ENCODE data around the gene EPS8. TPM values are rescaled to one million over a fixed set of nuclear protein-coding genes. Genes with fewer than 3 reads are reported as not detected.
A peak's percentile ranks its signal among the peaks of the same experiment; 100 is the strongest.

The EPS8 gene
- total RNA-seq, 4 donors from 2014 or later = 54.4 to 120 (median 78.7) TPM

- peaks cover 11 to 67% (median 56%) of the 10 kb centered on the region in 4 donors for H3K4me1 ChIP-seq
- TF ChIP-seq EP300 (IDR thresholded peaks at IDR 0.05) = no peak
- TF ChIP-seq POLR2A (IDR thresholded peaks at IDR 0.05; ENCODE audit: low read depth) = no peak
- no peak for TF ChIP-seq POLR2AphosphoS5 (IDR thresholded peaks at IDR 0.05)
- TF ChIP-seq, protein P1, sequence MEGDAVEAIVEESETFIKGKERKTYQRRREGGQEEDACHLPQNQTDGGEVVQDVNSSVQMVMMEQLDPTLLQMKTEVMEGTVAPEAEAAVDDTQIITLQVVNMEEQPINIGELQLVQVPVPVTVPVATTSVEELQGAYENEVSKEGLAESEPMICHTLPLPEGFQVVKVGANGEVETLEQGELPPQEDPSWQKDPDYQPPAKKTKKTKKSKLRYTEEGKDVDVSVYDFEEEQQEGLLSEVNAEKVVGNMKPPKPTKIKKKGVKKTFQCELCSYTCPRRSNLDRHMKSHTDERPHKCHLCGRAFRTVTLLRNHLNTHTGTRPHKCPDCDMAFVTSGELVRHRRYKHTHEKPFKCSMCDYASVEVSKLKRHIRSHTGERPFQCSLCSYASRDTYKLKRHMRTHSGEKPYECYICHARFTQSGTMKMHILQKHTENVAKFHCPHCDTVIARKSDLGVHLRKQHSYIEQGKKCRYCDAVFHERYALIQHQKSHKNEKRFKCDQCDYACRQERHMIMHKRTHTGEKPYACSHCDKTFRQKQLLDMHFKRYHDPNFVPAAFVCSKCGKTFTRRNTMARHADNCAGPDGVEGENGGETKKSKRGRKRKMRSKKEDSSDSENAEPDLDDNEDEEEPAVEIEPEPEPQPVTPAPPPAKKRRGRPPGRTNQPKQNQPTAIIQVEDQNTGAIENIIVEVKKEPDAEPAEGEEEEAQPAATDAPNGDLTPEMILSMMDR (IDR thresholded peaks at IDR 0.05) = no peak
- WGBS = 56% methylated on average over 1 of the region's 1 CpG
- no peaks in the 10 kb centered on the region for H3K36me3 ChIP-seq
- no peak overlapping the region for H3K4me3 ChIP-seq
- intact Hi-C loops (cut with DNase I) = no loop called here
- no peak for DNase-seq (ENCODE audit: extremely low spot score)
- H3K27me3 ChIP-seq = no peaks in the 10 kb centered on the region
- H3K9me3 ChIP-seq = no peaks in the 10 kb centered on the region
- H3K27ac ChIP-seq (replicated peaks in 1 of 4) = peak overlapping the region; percentile 63 to 77 (median 73)
These were observed 88.0 kb downstream of the EPS8 start for GRCh38 chr12:15701206-15701605.

DNA sequence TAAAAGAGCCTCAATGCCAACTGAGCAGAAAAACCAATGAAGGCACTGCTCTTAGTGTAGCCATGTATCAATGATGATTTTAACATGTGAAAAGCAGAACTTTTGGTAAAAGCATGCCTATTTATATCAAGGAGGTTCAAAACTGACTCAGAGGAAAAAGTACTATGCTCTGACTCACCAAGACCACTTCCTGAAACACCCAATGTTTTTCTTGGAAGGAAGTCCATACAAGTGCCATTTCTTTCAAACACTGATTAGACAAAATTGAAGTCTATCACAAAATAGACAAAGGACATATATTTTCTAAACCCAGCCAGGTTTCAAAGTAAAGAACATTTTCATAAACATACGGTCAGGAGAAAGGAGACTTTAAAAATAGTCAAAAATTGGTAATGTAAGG is 88.6 kb downstream of the EPS8 start:
- Histone ChIP-seq H3K4me3 (no peak overlapping the region), H3K27me3 (no peaks in the 10 kb centered on the region), H3K4me1 (peaks cover 11 to 62% (median 56%) of the 10 kb centered on the region in 4 donors), H3K9me3 (no peaks in the 10 kb centered on the region), H3K27ac (replicated peaks in 1 of 4) (peak overlapping the region; percentile 63 to 77 (median 73)), H3K36me3 (no peaks in the 10 kb centered on the region)
- intact Hi-C loops (cut with DNase I) = no loop called here
- TF ChIP-seq POLR2AphosphoS5 (IDR thresholded peaks at IDR 0.05) (peak in 1 of 2 donors; percentile 50), EP300 (IDR thresholded peaks at IDR 0.05) (no peak)
- no peak for DNase-seq (ENCODE audit: extremely low spot score)
- 71% methylated on average over 1 of the region's 1 CpG for WGBS

DNA sequence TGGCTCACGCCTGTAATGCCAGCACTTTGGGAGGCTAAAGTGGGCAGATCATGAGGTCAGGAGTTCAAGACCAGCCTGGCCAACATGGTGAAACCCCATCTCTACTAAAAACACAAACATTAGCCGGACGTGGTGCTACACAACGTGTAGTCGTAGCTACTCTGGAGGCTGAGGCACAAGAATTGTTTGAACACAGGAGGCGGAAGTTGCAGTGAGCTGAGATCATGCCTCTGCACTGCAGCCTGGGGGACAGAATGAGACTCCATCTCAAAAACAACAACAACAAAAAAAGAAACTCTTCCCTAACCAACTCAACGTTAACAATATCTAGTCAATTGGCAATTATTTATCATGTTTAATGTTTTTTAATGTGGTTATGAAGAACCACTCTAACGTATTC is 89.3 kb downstream of the EPS8 start:
- WGBS = 85% methylated on average over 8 of the region's 8 CpGs
- H3K4me1 ChIP-seq = peaks cover 11 to 62% (median 56%) of the 10 kb centered on the region in 4 donors
- intact Hi-C loops (cut with DNase I) = no loop called here

GRCh38 chr12:15698377-15698871 is 90.8 kb downstream of the EPS8 start:
- H3K27me3 ChIP-seq = no peaks in the 10 kb centered on the region
- H3K4me3 ChIP-seq = no peak overlapping the region
- no peaks in the 10 kb centered on the region for H3K9me3 ChIP-seq
- intact Hi-C loops (cut with DNase I) = no loop called here
- TF ChIP-seq, protein P1 (IDR thresholded peaks at IDR 0.05) = no peak
- peak; percentile 32 to 38 for TF ChIP-seq POLR2AphosphoS5 (IDR thresholded peaks at IDR 0.05)
- H3K4me1 ChIP-seq = peaks cover 11 to 62% (median 56%) of the 10 kb centered on the region in 4 donors
- peak overlapping the region; percentile 72 to 77 (median 74) for H3K27ac ChIP-seq (replicated peaks in 1 of 4)
- H3K36me3 ChIP-seq = no peaks in the 10 kb centered on the region
- 29% methylated on average over 3 of the region's 3 CpGs for WGBS
- no peak for DNase-seq (ENCODE audit: extremely low spot score)

More for the DNA sequence above, 89.3 kb downstream of the EPS8 start:
- H3K36me3 ChIP-seq = no peaks in the 10 kb centered on the region
- peak overlapping the region; percentile 63 to 77 (median 73) for H3K27ac ChIP-seq (replicated peaks in 1 of 4)
- TF ChIP-seq POLR2AphosphoS5 (IDR thresholded peaks at IDR 0.05) = no peak
- no peaks in the 10 kb centered on the region for H3K27me3 ChIP-seq
- DNase-seq (ENCODE audit: extremely low spot score) = no peak
- H3K9me3 ChIP-seq = no peaks in the 10 kb centered on the region
- no peak overlapping the region for H3K4me3 ChIP-seq

DNA sequence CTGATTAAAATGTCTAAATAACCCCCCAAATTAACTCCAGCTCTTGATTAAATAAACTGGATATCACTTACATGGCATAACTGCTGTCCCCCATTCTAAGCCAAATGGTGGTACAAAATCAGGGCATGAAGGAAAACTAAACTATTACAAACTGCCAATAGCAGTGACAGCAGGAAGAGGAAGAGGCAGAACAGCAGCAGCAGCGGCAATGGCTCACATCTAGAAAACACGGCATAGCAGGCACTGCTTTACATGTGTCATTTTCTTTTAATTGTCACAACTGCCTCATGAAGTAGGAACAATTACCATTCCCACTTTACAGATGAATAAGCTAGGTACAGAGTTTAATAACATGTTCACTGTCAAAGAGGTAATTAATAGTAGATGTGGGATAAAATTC is 92.0 kb downstream of the EPS8 start:
- TF ChIP-seq POLR2A (IDR thresholded peaks at IDR 0.05; ENCODE audit: low read depth) = no peak
- TF ChIP-seq, protein P1 (IDR thresholded peaks at IDR 0.05) = no peak
- TF ChIP-seq POLR2AphosphoS5 (IDR thresholded peaks at IDR 0.05) = no peak
- no peak for TF ChIP-seq EP300 (IDR thresholded peaks at IDR 0.05)
- Histone ChIP-seq H3K4me1 (peaks cover 11 to 68% (median 59%) of the 10 kb centered on the region in 4 donors), H3K9me3 (no peaks in the 10 kb centered on the region), H3K36me3 (no peaks in the 10 kb centered on the region), H3K4me3 (no peak overlapping the region), H3K27ac (replicated peaks in 1 of 4) (peak overlapping the region; percentile 72 to 77 (median 74)), H3K27me3 (no peaks in the 10 kb centered on the region)
- no peak for DNase-seq (ENCODE audit: extremely low spot score)
- intact Hi-C loops (cut with DNase I) = no loop called here
- 83% methylated on average over 2 of the region's 2 CpGs for WGBS
